ENCODE data around the gene NLRP14. TPM values are rescaled to one million over a fixed set of nuclear protein-coding genes. Genes with fewer than 3 reads are reported as not detected.

NLRP14 gene
- total RNA-seq, 1 donor from 2014 or later = 0.11 TPM

GRCh38 chr11:7056828-7057513 lies 36.7 kb downstream of the NLRP14 start:
- intact Hi-C loops (cut with micrococcal nuclease) = no loop called here

- intact Hi-C loops (cut with micrococcal nuclease) = no loop called here
These were observed 37.4 kb downstream of the NLRP14 start for GRCh38 chr11:7057641-7058040.

- intact Hi-C loops (cut with micrococcal nuclease) = no loop called here
These were observed 40.6 kb downstream of the NLRP14 start for GRCh38 chr11:7060868-7061267.

GRCh38 chr11:7062534-7062933 lies 42.3 kb downstream of the NLRP14 start:
- intact Hi-C loops (cut with micrococcal nuclease) = no loop called here

GRCh38 chr11:7072401-7073028 lies 52.2 kb downstream of the NLRP14 start:
- intact Hi-C loops (cut with micrococcal nuclease) = no loop called here

- intact Hi-C loops (cut with micrococcal nuclease) = no loop called here
These were observed 56.8 kb downstream of the NLRP14 start for GRCh38 chr11:7077101-7077500.

GRCh38 chr11:7079545-7080135 lies 59.4 kb downstream of the NLRP14 start:
- intact Hi-C loops (cut with micrococcal nuclease) = no loop called here

- intact Hi-C loops (cut with micrococcal nuclease) = no loop called here
These were observed 60.6 kb downstream of the NLRP14 start for GRCh38 chr11:7080900-7081299.

GRCh38 chr11:7081441-7081840 lies 61.2 kb downstream of the NLRP14 start:
- intact Hi-C loops (cut with micrococcal nuclease) = no loop called here

- intact Hi-C loops (cut with micrococcal nuclease) = no loop called here
These were observed 68.6 kb downstream of the NLRP14 start, which contains the start of gene RBMXL2 for GRCh38 chr11:7088921-7089320. Gene RBMXL2, plus strand, starts transcription at chr11:7088998. Its CDS starts 123 bp downstream, at chr11:7089121.

- intact Hi-C loops (cut with micrococcal nuclease) = loop anchor here (10.0 kb wide), 1 partner anchor 895 kb away; the partner anchor contains the start of gene EIF3F
These were observed 69.3 kb downstream of the NLRP14 start for GRCh38 chr11:7089328-7090251.

- intact Hi-C loops (cut with micrococcal nuclease) = loop anchor here (1.0 to 10.0 kb wide), 4 partner anchors 344 to 886 kb away; partner anchors contain the start of gene EIF3F
These were observed 78.1 kb downstream of the NLRP14 start for GRCh38 chr11:7098235-7098832.

- intact Hi-C loops (cut with micrococcal nuclease) = no loop called here
These were observed 95.5 kb downstream of the NLRP14 start for GRCh38 chr11:7115780-7116179.

GRCh38 chr11:7116370-7116769 lies 96.1 kb downstream of the NLRP14 start:
- intact Hi-C loops (cut with micrococcal nuclease) = no loop called here

Other genes with a start within 250 kb of the NLRP14 start
- gene OR2AG2, start 248.5 kb upstream of the NLRP14 start, total RNA-seq = 0.18 and 0.25 TPM in 2 replicates
- gene OR2AG1, start 237.5 kb upstream of the NLRP14 start, total RNA-seq = not detected in 2 replicates
- 0.23 TPM in 2 replicates for gene OR6A2, start 220.8 kb upstream of the NLRP14 start, total RNA-seq
- not detected in 2 replicates for gene OR10A5, start 174.8 kb upstream of the NLRP14 start, total RNA-seq
- gene OR10A2, start 157.4 kb upstream of the NLRP14 start, total RNA-seq = not detected in 2 replicates
- gene OR10A4, start 143.9 kb upstream of the NLRP14 start, total RNA-seq = not detected in 2 replicates
- 0.27 TPM in 1 of 2 replicates, not detected in the other for gene OR2D2, start 128.0 kb upstream of the NLRP14 start, total RNA-seq
- gene OR2D3, start 99.5 kb upstream of the NLRP14 start, total RNA-seq = not detected in 2 replicates
- 3.3 and 3.4 TPM in 2 replicates for gene ZNF215, start 94.1 kb upstream of the NLRP14 start, total RNA-seq
- gene ZNF214, start 133 bp upstream of the NLRP14 start, total RNA-seq = not detected in 2 replicates
- gene RBMXL2, start 68.5 kb downstream of the NLRP14 start, total RNA-seq = 0.09 TPM in 1 of 2 replicates, not detected in the other
- gene SYT9, start 231.4 kb downstream of the NLRP14 start, total RNA-seq = not detected in 2 replicates

All from T-helper 2 cell treated with Interferon-gamma antibody and Interleukin-4, amounts not matched to agents 100 ng/mL and 5 ng/mL, for 36 hours (primary cell).